GM20000 (cell line): Measurements from ENCODE around the gene SAP130.

ENCODE experiments used
- DNase-seq: peaks from one replicate; pipeline ENCODE4 v3.0.0; 2012; ENCODE audit warnings: low spot score
- TF ChIP-seq, protein P1 (sequence below): IDR thresholded peaks from 2 replicates; pipeline ENCODE4 v1.5.1; 2012; ENCODE audit warnings: mild to moderate bottlenecking, control low read depth; ENCODE audit errors: extremely low read depth, missing control alignments

The SAP130 gene

DNA sequence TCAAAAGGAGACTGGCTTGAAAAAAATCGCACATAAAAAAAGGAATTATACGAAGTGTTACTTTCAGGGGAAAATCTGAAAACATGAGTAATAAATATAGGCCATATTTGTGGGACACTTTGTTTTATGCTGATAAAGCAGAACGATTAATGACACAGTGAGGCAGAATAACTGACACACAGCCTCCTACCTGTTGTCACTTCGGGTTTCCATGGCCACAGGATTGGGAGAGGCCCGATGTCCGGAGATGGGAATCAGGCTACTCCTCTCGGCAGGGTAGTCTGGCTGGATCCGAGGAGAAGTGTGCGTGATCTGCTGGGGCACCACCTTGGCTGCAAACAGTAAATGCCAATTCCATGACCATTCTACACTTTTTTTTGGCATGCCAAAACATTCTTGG lies 31.7 kb downstream of the SAP130 start:
- DNase-seq: no peak
- TF ChIP-seq, protein P1, sequence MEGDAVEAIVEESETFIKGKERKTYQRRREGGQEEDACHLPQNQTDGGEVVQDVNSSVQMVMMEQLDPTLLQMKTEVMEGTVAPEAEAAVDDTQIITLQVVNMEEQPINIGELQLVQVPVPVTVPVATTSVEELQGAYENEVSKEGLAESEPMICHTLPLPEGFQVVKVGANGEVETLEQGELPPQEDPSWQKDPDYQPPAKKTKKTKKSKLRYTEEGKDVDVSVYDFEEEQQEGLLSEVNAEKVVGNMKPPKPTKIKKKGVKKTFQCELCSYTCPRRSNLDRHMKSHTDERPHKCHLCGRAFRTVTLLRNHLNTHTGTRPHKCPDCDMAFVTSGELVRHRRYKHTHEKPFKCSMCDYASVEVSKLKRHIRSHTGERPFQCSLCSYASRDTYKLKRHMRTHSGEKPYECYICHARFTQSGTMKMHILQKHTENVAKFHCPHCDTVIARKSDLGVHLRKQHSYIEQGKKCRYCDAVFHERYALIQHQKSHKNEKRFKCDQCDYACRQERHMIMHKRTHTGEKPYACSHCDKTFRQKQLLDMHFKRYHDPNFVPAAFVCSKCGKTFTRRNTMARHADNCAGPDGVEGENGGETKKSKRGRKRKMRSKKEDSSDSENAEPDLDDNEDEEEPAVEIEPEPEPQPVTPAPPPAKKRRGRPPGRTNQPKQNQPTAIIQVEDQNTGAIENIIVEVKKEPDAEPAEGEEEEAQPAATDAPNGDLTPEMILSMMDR: no peak

DNA sequence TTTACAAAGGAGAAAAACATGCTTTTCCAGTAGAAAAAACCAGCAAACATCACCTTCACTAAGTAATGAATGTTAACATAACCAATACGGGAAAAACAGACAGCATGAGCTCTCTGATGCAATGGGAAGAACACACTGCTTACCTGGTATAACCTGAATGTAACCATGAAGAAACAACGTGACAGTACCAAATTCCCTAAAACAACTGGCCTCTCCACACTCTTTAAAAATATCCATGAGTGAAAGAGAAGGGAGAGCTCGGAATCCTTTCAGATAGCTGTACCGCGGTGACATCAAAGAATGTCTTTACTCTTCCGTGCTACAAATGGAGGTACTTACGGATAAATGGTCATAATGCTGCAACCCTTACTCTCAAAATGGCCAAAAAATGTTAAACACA lies 32.1 kb downstream of the SAP130 start:
- TF ChIP-seq, protein P1: no peak

DNA sequence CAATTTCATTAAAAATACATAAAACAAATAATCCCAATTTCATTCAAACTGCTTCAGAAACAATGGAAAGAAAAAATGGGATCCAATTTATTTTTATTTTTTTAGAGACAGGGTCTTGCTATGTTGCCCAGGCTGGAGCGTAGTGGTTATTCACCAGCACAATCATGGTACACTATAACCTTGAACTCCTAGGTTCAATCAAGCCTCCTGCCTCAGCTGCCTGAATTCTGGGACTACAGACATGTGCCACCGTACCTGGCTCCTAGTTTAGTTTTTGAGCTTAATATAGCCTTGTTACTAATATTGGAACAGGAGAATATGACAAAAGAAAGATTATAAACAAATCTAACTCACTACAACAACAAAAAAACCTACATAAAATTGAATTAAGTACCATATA lies 34.2 kb downstream of the SAP130 start:
- no peak for DNase-seq
- TF ChIP-seq, protein P1: no peak

More for the DNA sequence above, 32.1 kb downstream of the SAP130 start:
- no peak for DNase-seq

- TF ChIP-seq, protein P1: no peak
- no peak for DNase-seq
Measured at GRCh38 chr2:127991742-127992141, 36.1 kb downstream of the SAP130 start.

DNA sequence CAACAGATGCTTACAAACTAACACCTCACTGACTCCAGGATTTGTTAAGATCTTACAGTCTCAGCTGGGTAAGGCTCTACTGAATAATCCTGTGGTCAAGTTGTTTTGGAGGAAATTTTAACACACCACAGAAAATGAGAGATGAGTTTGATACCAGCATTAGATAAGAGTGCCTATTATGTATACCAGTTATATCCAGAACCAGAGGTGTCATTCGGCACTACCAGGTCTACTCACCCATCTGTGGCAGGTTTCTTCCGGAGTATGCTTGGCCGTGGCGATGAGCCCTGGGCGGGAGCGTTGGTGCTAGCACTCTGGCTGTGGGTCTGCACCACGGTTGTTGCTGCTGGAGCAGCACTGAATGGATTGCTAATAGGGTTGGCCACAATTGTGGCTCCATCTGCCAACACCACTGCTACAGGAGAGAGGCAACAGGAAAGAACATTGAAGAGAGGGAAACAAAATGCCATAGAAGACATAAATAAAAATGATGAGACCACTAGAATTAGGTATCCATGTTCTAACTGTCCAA lies 41.2 kb downstream of the SAP130 start:
- TF ChIP-seq, protein P1: no peak
- no peak for DNase-seq

DNA sequence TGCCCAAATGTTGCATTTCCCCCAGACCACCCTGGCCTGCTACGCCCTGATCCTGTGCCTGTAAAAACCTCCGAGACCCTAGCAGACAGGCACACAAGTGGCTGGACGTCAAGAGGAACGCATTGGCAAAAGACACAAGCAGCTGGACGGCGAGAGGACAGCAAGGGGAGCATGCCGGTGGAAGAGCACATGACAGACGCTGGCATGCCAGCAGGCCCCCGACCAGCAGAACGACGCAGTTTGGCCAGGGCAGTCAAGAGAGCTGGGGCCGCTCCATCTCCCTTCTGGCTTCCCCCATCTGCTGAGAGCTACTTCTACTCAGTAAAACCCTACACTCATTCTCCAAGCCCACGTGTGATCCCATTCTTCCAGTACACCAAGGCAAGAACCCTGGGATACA lies 42.1 kb downstream of the SAP130 start:
- no peak for DNase-seq
- TF ChIP-seq, protein P1: no peak

- TF ChIP-seq, protein P1: no peak
- no peak for DNase-seq
Measured at GRCh38 chr2:127985026-127985734, 42.7 kb downstream of the SAP130 start.
